Panc1 (cell line): ENCODE measurements around the gene ZNF672. TPM values are rescaled to one million over a fixed set of nuclear protein-coding genes. Genes with fewer than 3 reads are reported as not detected.
A peak's percentile ranks its signal among the peaks of the same experiment; 100 is the strongest.

Experiments used
- ATAC-seq: fragments of 200-7000 bp; cut with Tn5 transposase; 2 replicates; pipeline ENCODE4 v1.9.1; 2020; ENCODE audit warnings: mild to moderate bottlenecking, moderate library complexity
- BruUV-seq: library from RNA; stranded (reverse); fragments of 400-500 nt; replicated peaks from 2 replicates; lab custom pipeline; 2021; lab: Mats Ljungman, UMichigan
- CTCF ChIA-PET: fragments of 300-600 bp; sonication (Branson Sonifier 250); formaldehyde crosslinking; loops from one replicate; lab custom pipeline; 2022; ENCODE audit warnings: antibody characterized with exemption; lab: Charles Lee
- POLR2A ChIA-PET: fragments of 300-600 bp; sonication (Branson Sonifier 250); formaldehyde crosslinking; loops from one replicate; lab custom pipeline; 2022; ENCODE audit warnings: antibody characterized with exemption; lab: Charles Lee
- DNase-seq: peaks from one replicate; pipeline ENCODE4 v3.0.0-alpha.2; 2010; ENCODE audit warnings: low read depth, low spot score
- H3K27ac ChIP-seq: 2 replicates; pipeline ENCODE4 v1.5.1; 2011; ENCODE audit warnings: mild to moderate bottlenecking, low read length, inconsistent platforms
- H3K27me3 ChIP-seq: fragments of 200-500 bp; sonication (Bioruptor generic); 2 replicates; pipeline ENCODE4 v1.6.0; 2014; ENCODE audit warnings: low read length, inconsistent platforms; ENCODE audit not compliant: control insufficient read depth, insufficient read depth
- H3K36me3 ChIP-seq: fragments of 200-500 bp; sonication (Bioruptor generic); 2 replicates; pipeline ENCODE4 v1.5.1; 2014; ENCODE audit warnings: inconsistent platforms, mild to moderate bottlenecking, low read length, moderate library complexity; ENCODE audit not compliant: control insufficient read depth, insufficient read depth
- H3K4me1 ChIP-seq: 2 replicates; pipeline ENCODE4 v1.5.1; 2011; ENCODE audit warnings: inconsistent platforms, mild to moderate bottlenecking, low read length, moderate library complexity; ENCODE audit not compliant: control insufficient read depth, insufficient read depth
- H3K4me3 ChIP-seq, 2 experiments: 2 replicates each; pipeline ENCODE4 v1.5.1; 2011 to 2012; ENCODE audit warnings: low read depth in 2 of 2, low read length in 2 of 2, mild to moderate bottlenecking in 2 of 2, inconsistent platforms in 1 of 2, moderate library complexity in 1 of 2
- H3K9me3 ChIP-seq: fragments of 200-500 bp; sonication (Bioruptor generic); 2 replicates; pipeline ENCODE4 v1.5.1; 2014; ENCODE audit warnings: low read depth, mild to moderate bottlenecking, inconsistent platforms, low read length, moderate library complexity; ENCODE audit not compliant: control insufficient read depth, insufficient read depth
- CTCF ChIP-seq: fragments of 450-650 bp; IDR thresholded peaks from 2 replicates; pipeline ENCODE4 v1.5.1; 2017; ENCODE audit warnings: mild to moderate bottlenecking
- POLR2AphosphoS5 ChIP-seq: IDR thresholded peaks from 2 replicates; pipeline ENCODE4 v1.6.1; 2012; ENCODE audit warnings: mild to moderate bottlenecking, low read depth, low read length, moderate library complexity
- REST ChIP-seq, 2 experiments: IDR thresholded peaks; 2 replicates each; pipeline ENCODE4 v1.6.1; 2011 to 2012; ENCODE audit warnings: low read depth in 2 of 2, control low read depth in 1 of 2, low read length in 1 of 2, mild to moderate bottlenecking in 1 of 2, moderate library complexity in 1 of 2; ENCODE audit not compliant: insufficient read depth in 1 of 2
- SIN3A ChIP-seq: IDR thresholded peaks from 2 replicates; pipeline ENCODE4 v1.6.1; 2012; ENCODE audit warnings: low read depth, mild to moderate bottlenecking, low read length, moderate library complexity, borderline replicate concordance; ENCODE audit not compliant: insufficient read depth
- TCF7L2 ChIP-seq: IDR thresholded peaks from 2 replicates; pipeline ENCODE4 v1.6.1; 2011; ENCODE audit warnings: mild to moderate bottlenecking, low read depth, low read length, inconsistent platforms
- in situ Hi-C: cut with HindIII; loops from 2 replicates; pipeline ENCODE4 v1.10.0; 2016; ENCODE audit warnings: low sequenced_read_pairs, low pct_unique_long_range_greater_than_20kb
- intact Hi-C: fragments of 100-400 bp; cut with micrococcal nuclease; formaldehyde crosslinking; loops from one replicate; pipeline ENCODE4 v1.10.0; 2022; ENCODE audit not compliant: unreplicated experiment
- total RNA-seq: library from RNA; stranded (reverse); gene quantifications from one replicate; pipeline ENCODE4 v1.2.1, GENCODE V29; 2021; ENCODE audit not compliant: unreplicated experiment

ZNF672 gene
- total RNA-seq, 1 experiment from 2014 or later: 36.2 TPM

- intact Hi-C loops: loop anchor here (2.0 kb wide), 1 partner anchor 35 kb away; the partner anchor contains the start of gene PGBD2
- no peak for TF ChIP-seq TCF7L2
- no peak for TF ChIP-seq SIN3A
- TF ChIP-seq POLR2AphosphoS5: no peak
- no peak for TF ChIP-seq REST (IDR thresholded peaks at IDR 0.05; ENCODE audit: insufficient read depth in 1 of 2, low read depth in 2 of 2, low read length in 1 of 2)
- no peak for TF ChIP-seq CTCF
- CTCF ChIA-PET: interaction anchor here (0.6 kb wide), 1 partner anchor 14 kb away, joined by 3 read pairs; no protein-coding TSS in a partner anchor
- DNase-seq (no peak), ATAC-seq (no peak)
- POLR2A ChIA-PET: interaction anchor here (0.6 to 0.7 kb wide), 2 partner anchors 21 to 1827 kb away, joined by 6 to 12 read pairs; no protein-coding TSS in a partner anchor
- in situ Hi-C loops: no loop called here
- BruUV-seq: no TSS peak
- H3K9me3 ChIP-seq: no peaks in the 10 kb centered on the region
- H3K4me3 ChIP-seq: peak overlapping the region; percentile 88 to 98
- H3K27me3 ChIP-seq: peaks cover 3% of the 10 kb centered on the region; the same call in 1 of the 2 replicates
- no peaks in the 10 kb centered on the region for H3K36me3 ChIP-seq
- H3K4me1 ChIP-seq: peaks cover 8% of the 10 kb centered on the region
- H3K27ac ChIP-seq: peak overlapping the region; percentile 96
Measured at GRCh38 chr1:248871837-248872401, 33.9 kb downstream of the ZNF672 start.

- peak; percentile 88 for ATAC-seq
- peak; percentile 75 for DNase-seq
- CTCF ChIA-PET: interaction anchor here (0.6 to 1.2 kb wide), 2 partner anchors 15 to 47 kb away, joined by 3 to 4 read pairs; partner anchors contain the start of gene SH3BP5L
- H3K27ac ChIP-seq: peak overlapping the region; percentile 96
- TF ChIP-seq SIN3A (no peak), TCF7L2 (no peak), POLR2AphosphoS5 (no peak), REST (IDR thresholded peaks at IDR 0.05; ENCODE audit: insufficient read depth in 1 of 2, low read depth in 2 of 2, low read length in 1 of 2) (0 out of 4 replicates have a peak, but pooled peaks of 1 of the 2 experiments have one; percentile 9), CTCF (no peak)
- in situ Hi-C loops (no loop called here), intact Hi-C loops (loop anchor here (2.0 kb wide), 1 partner anchor 34 kb away; the partner anchor contains the start of gene PGBD2)
- peaks cover 3% of the 10 kb centered on the region; the same call in 1 of the 2 replicates for H3K27me3 ChIP-seq
- POLR2A ChIA-PET: interaction anchor here (0.6 to 0.8 kb wide), 2 partner anchors 14 to 20 kb away, joined by 3 to 6 read pairs; partner anchors contain the start of gene ZNF692
- BruUV-seq: no TSS peak
- H3K4me1 ChIP-seq: peaks cover 8% of the 10 kb centered on the region
- peak overlapping the region; percentile 88 to 98 for H3K4me3 ChIP-seq
- H3K36me3 ChIP-seq: no peaks in the 10 kb centered on the region
- no peaks in the 10 kb centered on the region for H3K9me3 ChIP-seq
Measured at GRCh38 chr1:248872752-248873408, 34.9 kb downstream of the ZNF672 start.
